ENCODE results near the gene CAMK2D.

The CAMK2D gene

GRCh38 chr4:113471146-113471860 is 290.2 kb downstream of the CAMK2D start:
- DNase-seq (ENCODE audit: low spot score): peak; percentile 19

GRCh38 chr4:113469926-113470325 is 291.6 kb downstream of the CAMK2D start:
- no peak for DNase-seq (ENCODE audit: low spot score)

- DNase-seq (ENCODE audit: low spot score): peak; percentile 7
These were observed 292.5 kb downstream of the CAMK2D start for GRCh38 chr4:113469023-113469390.

GRCh38 chr4:113468165-113469022 is 293.1 kb downstream of the CAMK2D start:
- DNase-seq (ENCODE audit: low spot score): peak; percentile 85

GRCh38 chr4:113467581-113467980 is 294.0 kb downstream of the CAMK2D start:
- DNase-seq (ENCODE audit: low spot score): peak; percentile 55

- no peak for DNase-seq (ENCODE audit: low spot score)
These were observed 299.3 kb downstream of the CAMK2D start for GRCh38 chr4:113462286-113462685.

GRCh38 chr4:113461281-113461680 is 300.3 kb downstream of the CAMK2D start:
- DNase-seq (ENCODE audit: low spot score): no peak

GRCh38 chr4:113457886-113458285 is 303.7 kb downstream of the CAMK2D start:
- no peak for DNase-seq (ENCODE audit: low spot score)

- DNase-seq (ENCODE audit: low spot score): no peak
These were observed 304.4 kb downstream of the CAMK2D start for GRCh38 chr4:113457121-113457520.

GRCh38 chr4:113455061-113455460 is 306.5 kb downstream of the CAMK2D start:
- DNase-seq (ENCODE audit: low spot score): no peak

GRCh38 chr4:113452868-113453620 is 308.5 kb downstream of the CAMK2D start:
- DNase-seq (ENCODE audit: low spot score): no peak

GRCh38 chr4:113452152-113452551 is 309.4 kb downstream of the CAMK2D start:
- no peak for DNase-seq (ENCODE audit: low spot score)

GRCh38 chr4:113450295-113451080 is 311.1 kb downstream of the CAMK2D start:
- no peak for DNase-seq (ENCODE audit: low spot score)

- DNase-seq (ENCODE audit: low spot score): peak; percentile 8
These were observed 312.0 kb downstream of the CAMK2D start for GRCh38 chr4:113449410-113449974.

GRCh38 chr4:113447769-113448168 is 313.8 kb downstream of the CAMK2D start:
- no peak for DNase-seq (ENCODE audit: low spot score)

- no peak for DNase-seq (ENCODE audit: low spot score)
These were observed 314.5 kb downstream of the CAMK2D start for GRCh38 chr4:113447061-113447460.

GRCh38 chr4:113446019-113446418 is 315.5 kb downstream of the CAMK2D start:
- DNase-seq (ENCODE audit: low spot score): no peak

- DNase-seq (ENCODE audit: low spot score): peak; percentile 76
These were observed 316.3 kb downstream of the CAMK2D start for GRCh38 chr4:113445286-113445685.

- no peak for DNase-seq (ENCODE audit: low spot score)
These were observed 317.2 kb downstream of the CAMK2D start for GRCh38 chr4:113444386-113444785.

GRCh38 chr4:113442826-113443225 is 318.7 kb downstream of the CAMK2D start:
- no peak for DNase-seq (ENCODE audit: low spot score)

- no peak for DNase-seq (ENCODE audit: low spot score)
These were observed 321.2 kb downstream of the CAMK2D start for GRCh38 chr4:113440371-113440770.

All from AG20443 (cell line).